ENCODE data around the gene DOCK9.

The DOCK9 gene

GRCh38 chr13:98886587-98887230 is 91.2 kb downstream of the DOCK9 start:
- no peak for DNase-seq (ENCODE audit: low read depth in 2 of 2)

GRCh38 chr13:98885600-98885999 is 92.3 kb downstream of the DOCK9 start:
- DNase-seq (ENCODE audit: low read depth in 2 of 2): no peak

- DNase-seq (ENCODE audit: low read depth in 2 of 2): no peak
Observed at GRCh38 chr13:98883998-98884397, 93.9 kb downstream of the DOCK9 start.

- DNase-seq (ENCODE audit: low read depth in 2 of 2): no peak
Observed at GRCh38 chr13:98881390-98881789, 96.5 kb downstream of the DOCK9 start.

DNA sequence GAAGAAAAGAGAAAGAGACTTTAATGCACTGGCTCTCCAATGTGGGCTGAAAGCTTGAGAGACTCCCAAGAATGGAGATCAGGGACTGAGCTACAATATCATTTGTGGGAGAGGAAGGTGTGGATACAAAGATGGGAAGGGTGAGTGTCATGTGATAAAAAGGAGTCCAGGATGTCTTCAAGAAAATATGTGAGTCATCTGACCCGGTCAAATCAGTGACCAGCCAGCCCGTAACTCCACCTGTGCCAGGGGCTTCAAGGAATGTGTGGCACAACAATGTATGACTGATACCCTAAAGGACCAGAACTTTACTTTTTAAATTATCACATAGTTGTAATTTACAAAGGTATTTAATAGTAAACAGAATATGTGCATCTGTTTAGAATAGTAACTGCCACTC is 97.2 kb downstream of the DOCK9 start:
- DNase-seq (ENCODE audit: low read depth in 2 of 2): no peak

GRCh38 chr13:98879957-98880356 is 97.9 kb downstream of the DOCK9 start:
- no peak for DNase-seq (ENCODE audit: low read depth in 2 of 2)

DNA sequence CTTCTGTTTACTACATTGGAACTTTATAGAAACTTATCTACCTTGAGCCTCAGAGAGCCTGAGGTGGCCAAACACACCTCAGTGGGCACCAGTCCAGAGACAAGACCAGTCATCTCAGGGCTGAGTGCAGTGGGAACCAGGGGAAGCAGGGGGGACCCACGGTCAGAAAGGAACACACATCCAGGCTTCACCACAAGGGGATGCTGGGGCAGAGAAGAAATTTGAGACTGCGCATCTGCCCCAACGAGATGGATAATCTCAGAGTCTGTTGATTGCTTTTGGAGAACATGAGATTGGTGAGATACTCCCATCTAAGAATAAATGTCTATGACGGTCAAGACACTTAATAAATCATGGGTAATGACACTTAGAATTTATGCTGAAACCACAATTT is 98.7 kb downstream of the DOCK9 start:
- no peak for DNase-seq (ENCODE audit: low read depth in 2 of 2)

GRCh38 chr13:98878486-98879126 is 99.3 kb downstream of the DOCK9 start:
- no peak for DNase-seq (ENCODE audit: low read depth in 2 of 2)

DNA sequence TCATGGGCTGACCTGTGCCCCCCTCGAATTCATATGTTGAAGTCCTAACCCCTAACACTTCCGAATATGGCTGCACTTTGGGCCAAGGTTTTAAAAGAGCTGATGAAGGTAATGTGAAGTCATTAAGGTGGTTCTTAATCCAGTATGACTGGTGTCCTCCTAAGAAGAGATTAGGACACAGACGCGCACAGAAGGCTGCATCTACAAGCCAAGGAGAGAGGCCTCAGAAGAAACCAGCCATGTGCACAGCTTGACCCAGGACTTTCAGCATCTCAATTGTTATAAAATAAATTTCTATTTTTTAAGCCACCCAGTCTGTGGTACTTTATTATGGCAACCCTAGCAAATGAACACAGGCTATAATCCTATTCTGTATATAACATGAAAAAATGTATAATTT is 99.9 kb downstream of the DOCK9 start:
- DNase-seq (ENCODE audit: low read depth in 2 of 2): no peak

DNA sequence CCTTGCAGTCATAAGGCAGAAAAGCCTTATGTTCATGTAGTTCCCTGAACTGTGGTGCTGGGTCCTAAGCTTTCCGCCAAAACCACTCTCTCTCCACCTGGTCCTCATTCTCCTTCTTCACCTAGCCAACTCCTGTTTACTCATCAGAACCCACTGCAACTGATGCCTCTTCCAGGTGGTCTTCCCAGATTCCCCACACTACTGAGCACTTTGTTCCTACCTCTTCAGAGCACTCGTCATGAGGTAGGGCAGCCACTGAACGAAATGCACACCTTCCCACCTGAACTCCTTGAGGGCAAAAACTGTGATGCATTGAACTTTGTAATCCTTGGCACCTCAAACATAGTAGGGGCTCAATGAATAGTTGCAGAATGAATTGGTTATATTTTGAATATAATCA is 100.4 kb downstream of the DOCK9 start:
- no peak for DNase-seq (ENCODE audit: low read depth in 2 of 2)

DNA sequence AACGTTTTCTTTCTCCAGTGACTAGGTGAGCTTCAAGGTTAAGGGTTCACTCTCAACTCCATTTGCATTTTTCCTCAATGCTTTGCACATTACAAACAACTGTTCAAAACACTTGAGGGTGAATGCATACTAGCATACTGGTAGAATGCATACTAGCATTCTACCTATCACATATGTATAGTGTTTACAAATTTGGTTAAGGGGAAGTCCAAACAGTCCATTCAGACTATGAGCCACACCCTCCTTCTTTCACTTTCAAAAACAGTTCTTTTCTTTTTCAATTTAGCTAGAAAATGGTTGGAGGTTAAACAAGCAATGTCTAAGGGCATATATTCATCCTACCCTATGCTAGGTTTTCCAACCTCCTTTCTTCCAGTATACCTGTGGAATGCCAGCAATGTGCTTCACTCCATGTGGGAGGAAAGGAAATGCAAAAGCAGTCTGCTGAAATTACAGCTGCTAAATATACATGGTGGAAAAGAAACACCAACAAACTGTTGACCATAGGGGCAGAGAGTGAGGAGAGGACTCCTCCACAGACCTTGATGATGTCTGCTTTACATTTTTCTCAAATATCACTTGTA is 102.6 kb downstream of the DOCK9 start:
- no peak for DNase-seq (ENCODE audit: low read depth in 2 of 2)

- DNase-seq (ENCODE audit: low read depth in 2 of 2): no peak
Observed at GRCh38 chr13:98874029-98874397, 103.9 kb downstream of the DOCK9 start.

DNA sequence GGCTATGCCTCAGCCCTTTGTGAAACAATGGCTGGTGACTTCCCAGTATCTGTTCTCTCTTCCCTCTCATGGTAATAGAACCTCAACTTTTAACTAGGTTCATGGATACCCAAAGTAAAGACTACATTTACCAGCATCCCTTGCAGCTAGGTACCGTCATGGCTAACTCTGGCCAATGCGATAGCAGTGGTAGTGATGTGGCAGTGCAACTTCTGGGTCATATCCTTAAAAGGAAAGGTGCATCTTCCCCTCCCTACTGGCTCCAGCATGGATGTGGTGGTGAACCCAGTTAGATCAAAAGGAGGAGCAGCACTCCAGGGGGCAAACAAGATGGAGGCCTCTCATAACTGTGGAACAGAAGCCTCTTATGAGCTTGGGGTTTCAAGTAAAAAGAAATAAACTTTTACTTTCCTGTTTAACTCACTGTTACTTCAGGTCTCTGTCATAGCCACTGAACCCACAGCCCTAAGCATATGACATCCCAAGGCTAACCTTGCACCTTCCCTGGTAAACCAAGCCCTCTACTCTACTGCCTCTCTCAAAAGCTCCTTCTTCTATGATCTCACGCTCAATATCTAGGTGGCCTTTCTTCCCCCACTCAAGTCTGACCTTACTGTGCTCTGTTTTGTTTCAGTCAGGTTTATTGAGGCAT is 104.4 kb downstream of the DOCK9 start:
- DNase-seq (ENCODE audit: low read depth in 2 of 2): no peak

- DNase-seq (ENCODE audit: low read depth in 2 of 2): no peak
Observed at GRCh38 chr13:98871727-98872126, 106.1 kb downstream of the DOCK9 start.

DNA sequence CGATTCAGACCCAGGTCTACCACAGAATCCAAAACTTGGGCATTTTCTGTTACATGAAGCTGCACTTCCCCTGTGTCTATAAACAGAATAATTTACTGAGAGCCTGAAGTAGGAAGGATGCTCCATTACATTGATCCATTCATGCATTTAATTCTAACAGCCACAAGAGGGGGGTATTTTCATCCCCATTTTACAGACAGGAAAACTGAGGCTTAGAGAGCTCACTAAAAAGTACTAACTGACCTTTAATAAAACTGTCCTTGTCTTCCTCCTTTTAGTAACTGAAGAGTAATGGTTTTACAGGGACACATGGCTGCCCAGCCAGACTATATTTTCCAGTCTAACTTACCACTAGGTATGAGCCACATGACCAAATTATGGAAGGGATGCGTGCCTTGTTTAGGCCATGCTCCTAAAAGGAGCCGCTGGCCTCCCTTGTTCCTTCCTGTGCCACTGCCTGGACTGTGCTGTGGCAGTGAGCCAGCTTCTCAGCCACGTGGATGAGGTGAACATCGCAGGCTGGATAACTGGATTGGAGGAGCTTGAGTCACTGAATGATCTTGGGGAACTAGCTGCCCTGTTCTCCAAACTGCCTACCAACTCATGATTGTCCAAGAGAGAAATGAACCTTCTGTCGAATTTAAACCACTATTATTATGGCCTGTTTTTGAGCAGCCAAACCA is 108.3 kb downstream of the DOCK9 start:
- DNase-seq (ENCODE audit: low read depth in 2 of 2): no peak

DNA sequence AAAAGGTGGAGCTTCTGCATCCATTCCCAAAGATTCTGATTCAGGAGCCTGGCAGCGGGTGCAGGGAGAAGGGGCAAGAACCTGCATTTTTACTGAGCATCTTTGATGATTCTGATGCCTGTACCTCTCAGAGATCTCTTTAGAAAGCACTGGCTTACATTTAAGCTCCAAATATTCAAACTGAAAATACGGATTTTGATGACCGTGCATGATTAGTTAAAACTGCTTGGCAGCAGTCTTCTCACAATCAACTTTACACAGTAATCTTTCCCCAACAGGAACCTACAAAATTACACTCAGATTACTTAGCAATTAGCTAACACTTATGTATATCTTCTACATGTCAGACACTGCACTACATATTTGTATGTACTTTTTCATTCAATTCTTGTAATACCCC is 108.9 kb downstream of the DOCK9 start:
- no peak for DNase-seq (ENCODE audit: low read depth in 2 of 2)

DNA sequence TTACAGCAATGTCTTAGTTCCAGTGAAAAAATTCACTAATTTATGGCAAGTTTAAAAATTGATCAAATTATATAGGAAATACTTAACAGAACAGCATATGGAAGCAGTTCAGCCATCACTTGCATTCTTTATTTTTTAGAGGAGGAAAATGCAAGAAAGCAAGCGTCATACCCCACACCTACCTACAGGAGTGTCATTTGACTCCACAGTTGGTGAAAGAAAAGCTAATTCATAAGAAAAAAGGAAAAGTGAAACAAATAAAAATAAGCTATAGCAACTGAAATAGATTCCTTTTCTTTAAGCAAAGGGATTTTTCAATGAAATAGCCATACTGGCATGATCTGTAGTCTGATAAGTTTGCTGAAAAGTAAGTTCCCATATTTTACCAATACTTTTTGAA is 111.0 kb downstream of the DOCK9 start:
- no peak for DNase-seq (ENCODE audit: low read depth in 2 of 2)

DNA sequence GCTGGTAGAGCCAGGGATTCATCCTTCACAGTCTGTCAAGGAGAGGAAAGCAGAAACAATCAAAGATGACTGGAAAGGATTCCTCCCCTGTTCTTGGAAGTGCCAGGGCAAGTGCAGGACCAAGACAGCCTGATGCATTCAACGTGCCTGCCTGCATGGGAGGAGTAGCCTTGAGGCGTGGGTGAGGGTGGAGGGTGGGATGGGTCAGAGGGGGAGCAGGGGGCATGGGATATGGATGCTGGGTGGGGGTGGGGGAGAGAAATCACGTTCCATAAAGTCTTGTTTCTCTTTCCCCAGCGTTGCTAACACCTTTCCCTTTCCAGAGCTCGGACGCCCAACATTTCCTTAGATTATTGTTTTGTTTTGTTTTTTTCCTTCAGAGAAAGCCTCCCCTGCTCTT is 117.4 kb downstream of the DOCK9 start:
- no peak for DNase-seq (ENCODE audit: low read depth in 2 of 2)

GRCh38 chr13:98858191-98858590 is 119.7 kb downstream of the DOCK9 start:
- DNase-seq (ENCODE audit: low read depth in 2 of 2): no peak

DNA sequence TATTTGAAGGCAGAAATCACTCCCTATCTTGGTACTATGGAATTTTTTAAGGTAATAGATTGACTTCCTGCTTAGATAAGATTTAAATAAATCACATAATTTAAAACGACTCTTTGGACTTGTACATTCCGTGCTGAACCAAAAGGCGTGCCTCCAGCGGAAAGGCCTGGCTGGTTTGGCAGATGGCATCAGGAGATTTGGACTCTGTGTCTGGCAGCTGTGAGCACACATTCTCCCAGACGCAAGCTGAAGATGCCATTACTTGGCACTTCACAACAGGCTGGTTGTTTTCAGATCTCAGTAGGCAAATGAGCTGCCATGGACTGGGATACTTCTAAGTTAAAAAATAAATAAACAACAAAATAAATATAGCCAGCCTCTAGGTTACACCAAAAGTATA is 120.9 kb downstream of the DOCK9 start:
- DNase-seq (ENCODE audit: low read depth in 2 of 2): no peak

DNA sequence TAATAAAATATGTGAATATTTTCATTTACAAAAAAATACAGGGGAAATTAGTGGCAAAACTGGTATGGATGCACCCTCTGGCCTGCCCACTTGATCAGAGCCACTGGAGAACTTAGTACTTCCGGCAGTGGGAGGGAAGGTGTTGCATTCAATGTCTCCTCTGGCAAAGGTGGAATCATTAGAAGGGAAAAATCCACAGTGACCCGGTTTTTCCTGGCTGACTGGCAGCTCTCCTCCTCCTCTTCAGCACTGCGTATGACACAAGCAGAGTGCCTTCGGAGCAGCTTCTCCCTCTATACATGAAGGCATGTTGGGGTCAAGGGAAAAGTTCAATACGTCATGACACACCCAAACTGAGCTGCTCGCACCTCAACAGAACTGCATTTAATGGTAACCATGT is 123.4 kb downstream of the DOCK9 start:
- DNase-seq (ENCODE audit: low read depth in 2 of 2): no peak

DNA sequence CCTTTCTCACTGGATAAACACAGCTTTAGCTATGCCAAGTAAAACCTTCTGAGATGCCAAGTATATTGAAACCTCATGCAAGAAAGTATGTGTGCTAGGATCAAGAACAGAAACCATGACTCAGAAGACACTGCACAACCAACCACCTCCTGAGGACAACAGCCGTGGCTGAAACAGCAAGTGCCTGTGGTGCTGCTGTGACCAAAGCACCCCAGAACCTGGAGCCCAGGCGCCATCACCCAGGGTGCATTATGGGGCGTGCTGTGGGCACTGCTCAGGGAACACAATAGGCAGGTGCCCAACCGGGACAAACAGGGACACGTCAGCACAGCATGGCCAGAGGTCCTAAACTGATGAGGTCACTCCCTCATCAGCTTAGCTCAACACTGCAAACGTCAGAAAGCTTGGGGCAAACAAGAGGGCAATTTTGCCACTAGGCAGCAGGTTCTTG is 124.1 kb downstream of the DOCK9 start:
- DNase-seq (ENCODE audit: low read depth in 2 of 2): no peak
